Subcutaneous adipose tissue (tissue), 4 donors: ENCODE data around the gene GUK1. TPM values are rescaled to one million over a fixed set of nuclear protein-coding genes. Genes with fewer than 3 reads are reported as not detected.

Experiments
- CTCF ChIP-seq: fragments of 450-650 bp; IDR thresholded peaks from one replicate; pipeline ENCODE4 v1.5.1; 2016; ENCODE audit warnings: low read depth, mild to moderate bottlenecking, control low read depth, antibody characterized with exemption, moderate library complexity
- total RNA-seq, 4 donors: library from RNA; depleted of rRNA; stranded (reverse); fragments of >200 nt; gene quantifications; one replicate each; pipeline ENCODE4 v1.1.0, GENCODE V29; 2016

GUK1 gene
- total RNA-seq, 4 donors from 2014 or later = 179 to 306 (median 285) TPM

- no peak for TF ChIP-seq CTCF
These were observed 26.3 kb downstream of the GUK1 start for GRCh38 chr1:228166170-228166936.

GRCh38 chr1:228168563-228169270 is 28.6 kb downstream of the GUK1 start:
- TF ChIP-seq CTCF = no peak

GRCh38 chr1:228169345-228169744 is 29.3 kb downstream of the GUK1 start:
- no peak for TF ChIP-seq CTCF

GRCh38 chr1:228170666-228171065 is 30.6 kb downstream of the GUK1 start:
- TF ChIP-seq CTCF = no peak

GRCh38 chr1:228171221-228171891 is 31.3 kb downstream of the GUK1 start:
- TF ChIP-seq CTCF = no peak

GRCh38 chr1:228172591-228173527 is 32.8 kb downstream of the GUK1 start:
- no peak for TF ChIP-seq CTCF
